HG03575 (cell line): Measurements from ENCODE around the gene SLC12A4.
A peak's percentile ranks its signal among the peaks of the same experiment; 100 is the strongest.
"Not testable (repeated sequence)": the region's sequence is repeated elsewhere in the genome, so short reads cannot be mapped to it uniquely, and the experiment has no call there.

ENCODE experiments used
- ATAC-seq: cut with Tn5 transposase; IDR thresholded peaks from one replicate; pipeline ENCODE4 v1.9.1; 2021; ENCODE audit not compliant: unreplicated experiment, insufficient number of reproducible peaks, low FRiP score; ENCODE audit errors: extremely low read depth

Gene SLC12A4

GRCh38 chr16:67944690-67945391, 23.6 kb downstream of the SLC12A4 start:
- ATAC-seq = no peak

GRCh38 chr16:67943619-67944504, 24.6 kb downstream of the SLC12A4 start, which contains the start of gene LCAT:
TSS of gene LCAT (minus strand) at chr16:67944120. CDS start at chr16:67944101, 19 bp downstream.
- ATAC-seq = no peak

- ATAC-seq = no peak
These were observed 25.2 kb downstream of the SLC12A4 start for GRCh38 chr16:67943256-67943618.

GRCh38 chr16:67942510-67943255, 25.8 kb downstream of the SLC12A4 start:
- ATAC-seq = no peak

- no peak for ATAC-seq
These were observed 26.3 kb downstream of the SLC12A4 start for GRCh38 chr16:67942200-67942509.

GRCh38 chr16:67941469-67942199, 26.8 kb downstream of the SLC12A4 start:
- no peak for ATAC-seq

- ATAC-seq = no peak
These were observed 27.9 kb downstream of the SLC12A4 start for GRCh38 chr16:67940446-67941089.

- no peak for ATAC-seq
These were observed 28.7 kb downstream of the SLC12A4 start for GRCh38 chr16:67939507-67940445.

GRCh38 chr16:67937713-67938112, 30.7 kb downstream of the SLC12A4 start:
- not testable (repeated sequence) for ATAC-seq

GRCh38 chr16:67936880-67937605, 31.4 kb downstream of the SLC12A4 start:
- ATAC-seq = no peak

- ATAC-seq = no peak
These were observed 32.1 kb downstream of the SLC12A4 start, which contains the start of gene PSMB10 for GRCh38 chr16:67936124-67936879. TSS of gene PSMB10 (minus strand) at chr16:67936850. CDS start at chr16:67936749, 101 bp downstream.

GRCh38 chr16:67935402-67936123, 32.9 kb downstream of the SLC12A4 start:
- ATAC-seq = peak; percentile 41

- ATAC-seq = no peak
These were observed 33.4 kb downstream of the SLC12A4 start for GRCh38 chr16:67935101-67935401.

- ATAC-seq = no peak
These were observed 33.9 kb downstream of the SLC12A4 start for GRCh38 chr16:67934306-67935100.

- ATAC-seq = no peak
These were observed 34.6 kb downstream of the SLC12A4 start for GRCh38 chr16:67933805-67934204.
